Measurements from ENCODE around the gene RAPGEF4. TPM values are rescaled to one million over a fixed set of nuclear protein-coding genes. Genes with fewer than 3 reads are reported as not detected.

Gene RAPGEF4
- total RNA-seq, 1 experiment from 2014 or later = 1.4 TPM

- no peak overlapping the region for H3K4ac ChIP-seq (ENCODE audit: low read depth, low read length)
- H2BK20ac ChIP-seq (ENCODE audit: low read depth, low read length, poor library complexity, severe bottlenecking) = no peak overlapping the region
- Mint-ChIP-seq H3K4me1 (0 out of 4 replicates have a peak, but pooled peaks cover 0 to 3% of the 10 kb centered on the region in 2 experiments), H3K9me3 (no peaks in the 10 kb centered on the region; a peak in 2 of 5 replicates), H3K36me3 (ENCODE audit: insufficient read depth in 1 of 3, low read depth in 3 of 3) (no peaks in the 10 kb centered on the region), H3K27ac (no peak overlapping the region; a peak in 1 of 7 replicates), H3K27me3 (ENCODE audit: low read depth) (no peaks in the 10 kb centered on the region; the same call in 1 of the 2 replicates), H3K4me3 (no peak overlapping the region)
- no peak overlapping the region for H2AFZ ChIP-seq (ENCODE audit: low read length)
- no peak overlapping the region for H2BK15ac ChIP-seq (ENCODE audit: low read depth, low read length)
- H3K27me3 ChIP-seq (ENCODE audit: insufficient read depth, low read length) = no peaks in the 10 kb centered on the region
- H2BK12ac ChIP-seq (ENCODE audit: insufficient read length, low read depth, low read length) = no peak overlapping the region
- H4K20me1 ChIP-seq (ENCODE audit: control insufficient read depth, insufficient read depth, insufficient read length) = no peaks in the 10 kb centered on the region
- H3K4me2 ChIP-seq (ENCODE audit: insufficient read depth, insufficient read length, low read length) = no peak overlapping the region
- no peaks in the 10 kb centered on the region for H3K79me1 ChIP-seq (ENCODE audit: insufficient read depth, low read depth, low read length, poor library complexity, severe bottlenecking)
- no peak overlapping the region for H3K27ac ChIP-seq (ENCODE audit: insufficient read length, low read depth, low read length)
- no peak overlapping the region for H4K5ac ChIP-seq (ENCODE audit: insufficient read length, low read depth, low read length)
- no peak overlapping the region for H3K18ac ChIP-seq (ENCODE audit: insufficient read length, low read depth, low read length)
- H4K91ac ChIP-seq (ENCODE audit: insufficient read length, low read depth, low read length) = no peak overlapping the region
- H4K8ac ChIP-seq (replicated peaks; ENCODE audit: insufficient read length, low read depth, low read length) = no peak overlapping the region
- no peak for DNase-seq
- H3K23me2 ChIP-seq (ENCODE audit: insufficient read length, low read depth, low read length, poor library complexity, severe bottlenecking) = no peaks in the 10 kb centered on the region
- no peak overlapping the region for H2BK5ac ChIP-seq (ENCODE audit: insufficient read length, low read length)
- H3T11ph ChIP-seq (ENCODE audit: low read length) = no peak overlapping the region
- no peak overlapping the region for H3K23ac ChIP-seq (ENCODE audit: insufficient read length, low read depth, low read length)
- no peak overlapping the region for H2BK120ac ChIP-seq (ENCODE audit: low read depth, low read length, poor library complexity, severe bottlenecking)
- H3K9me3 ChIP-seq (ENCODE audit: control insufficient read depth, low read depth, low read length) = no peaks in the 10 kb centered on the region
- TF ChIP-seq CTCF (conservative IDR thresholded peaks at IDR 0.05) = no peak
- no peak overlapping the region for H3K9ac ChIP-seq (ENCODE audit: extremely low read depth, insufficient read length, low read length)
- H3K14ac ChIP-seq (ENCODE audit: insufficient read depth, low read length) = no peak overlapping the region
- no peaks in the 10 kb centered on the region for H3K79me2 ChIP-seq (ENCODE audit: insufficient read depth, low read length)
- no peak overlapping the region for H2AK5ac ChIP-seq (ENCODE audit: insufficient read length, low read length)
- no CpG with 5 or more reads among the region's 3 CpGs for WGBS (ENCODE audit: extremely low coverage, insufficient read length, low lambda C conversion rate)
- no peak overlapping the region for H3K56ac ChIP-seq (ENCODE audit: insufficient read length, low read depth, low read length)
- no peaks in the 10 kb centered on the region for H3K4me1 ChIP-seq (ENCODE audit: insufficient read depth, low read length)
Observed at GRCh38 chr2:172777431-172777830, 41.8 kb downstream of the RAPGEF4 start.
